ENCODE measurements around the gene ITIH2.
"Not testable (repeated sequence)": the region's sequence is repeated elsewhere in the genome, so short reads cannot be mapped to it uniquely, and the experiment has no call there.

The ITIH2 gene

GRCh38 chr10:7752251-7752650 is 49.1 kb downstream of the ITIH2 start:
- no peak for DNase-seq

- no peak for DNase-seq
Measured at GRCh38 chr10:7755103-7755502, 52.0 kb downstream of the ITIH2 start.

GRCh38 chr10:7756360-7756992 is 53.4 kb downstream of the ITIH2 start:
- DNase-seq, result peak in 1 of 2 donors; percentile 26

- no peak for DNase-seq
Measured at GRCh38 chr10:7763929-7764328, 60.8 kb downstream of the ITIH2 start.

- DNase-seq, result no peak
Measured at GRCh38 chr10:7766241-7766640, 63.1 kb downstream of the ITIH2 start.

- DNase-seq, result no peak
Measured at GRCh38 chr10:7767209-7767608, 64.1 kb downstream of the ITIH2 start.

- DNase-seq, result no peak
Measured at GRCh38 chr10:7768417-7768816, 65.3 kb downstream of the ITIH2 start.

GRCh38 chr10:7773845-7774801 is 71.0 kb downstream of the ITIH2 start:
- DNase-seq, result no peak

- DNase-seq, result no peak
Measured at GRCh38 chr10:7776777-7777176, 73.7 kb downstream of the ITIH2 start.

- not testable (repeated sequence) for DNase-seq
Measured at GRCh38 chr10:7782194-7782593, 79.1 kb downstream of the ITIH2 start.

- DNase-seq, result no peak
Measured at GRCh38 chr10:7786430-7786829, 83.3 kb downstream of the ITIH2 start.

- no peak for DNase-seq
Measured at GRCh38 chr10:7787150-7787856, 84.2 kb downstream of the ITIH2 start.

GRCh38 chr10:7787857-7788638 is 84.9 kb downstream of the ITIH2 start, which contains the start of the genes ATP5F1C and KIN:
TSS of gene ATP5F1C (plus strand) at chr10:7788177. CDS start at chr10:7788208, 31 bp downstream.
TSS of gene KIN (minus strand) at chr10:7787993. CDS start at chr10:7787933, 60 bp downstream.
- peak; percentile 89 to 96 for DNase-seq

- no peak for DNase-seq
Measured at GRCh38 chr10:7788639-7789286, 85.6 kb downstream of the ITIH2 start.

- DNase-seq, result no peak
Measured at GRCh38 chr10:7789390-7789789, 86.3 kb downstream of the ITIH2 start.

- no peak for DNase-seq
Measured at GRCh38 chr10:7792541-7792940, 89.4 kb downstream of the ITIH2 start.

GRCh38 chr10:7794251-7795026 is 91.3 kb downstream of the ITIH2 start:
- no peak for DNase-seq

- no peak for DNase-seq
Measured at GRCh38 chr10:7795605-7796004, 92.5 kb downstream of the ITIH2 start.

- no peak for DNase-seq
Measured at GRCh38 chr10:7797582-7797981, 94.5 kb downstream of the ITIH2 start.
